ENCODE results near the gene BRPF3.

DNA sequence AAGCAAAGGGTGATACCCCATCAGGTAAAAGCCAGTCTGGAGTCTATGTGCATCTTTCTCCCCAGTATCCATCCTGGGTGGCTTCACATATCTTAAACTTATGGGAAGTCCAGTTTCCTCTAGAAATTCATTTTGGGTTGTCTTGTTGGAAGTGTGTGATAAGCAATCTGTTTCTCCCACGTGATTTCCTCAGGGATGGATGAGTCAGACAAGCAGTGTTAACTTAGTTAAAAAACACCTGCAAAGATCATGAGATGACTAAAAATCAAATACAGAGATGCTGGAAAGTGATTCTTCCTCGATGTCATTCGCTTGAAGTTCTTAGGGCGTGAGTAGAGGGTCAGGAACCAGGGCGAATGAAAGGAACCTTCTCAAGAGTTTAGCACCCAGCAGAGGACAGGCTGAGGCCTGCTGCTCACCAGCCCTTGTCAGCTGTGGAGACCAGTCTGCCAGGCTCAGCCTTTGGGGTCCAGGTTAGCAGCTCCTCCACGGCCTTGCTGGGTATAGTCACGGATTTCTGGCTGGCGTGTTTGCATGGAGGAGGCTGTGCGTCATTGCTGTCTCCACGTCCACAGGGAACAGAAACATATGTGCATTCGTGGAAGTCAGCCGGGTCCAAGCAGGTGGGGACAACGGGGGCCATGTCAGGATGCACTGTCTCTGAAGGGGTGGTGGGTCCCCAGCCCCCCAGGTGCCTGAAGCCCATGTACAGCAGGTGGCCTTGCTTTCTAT, 70.5 kb downstream of the BRPF3 start:
- TF ChIP-seq, protein P1, sequence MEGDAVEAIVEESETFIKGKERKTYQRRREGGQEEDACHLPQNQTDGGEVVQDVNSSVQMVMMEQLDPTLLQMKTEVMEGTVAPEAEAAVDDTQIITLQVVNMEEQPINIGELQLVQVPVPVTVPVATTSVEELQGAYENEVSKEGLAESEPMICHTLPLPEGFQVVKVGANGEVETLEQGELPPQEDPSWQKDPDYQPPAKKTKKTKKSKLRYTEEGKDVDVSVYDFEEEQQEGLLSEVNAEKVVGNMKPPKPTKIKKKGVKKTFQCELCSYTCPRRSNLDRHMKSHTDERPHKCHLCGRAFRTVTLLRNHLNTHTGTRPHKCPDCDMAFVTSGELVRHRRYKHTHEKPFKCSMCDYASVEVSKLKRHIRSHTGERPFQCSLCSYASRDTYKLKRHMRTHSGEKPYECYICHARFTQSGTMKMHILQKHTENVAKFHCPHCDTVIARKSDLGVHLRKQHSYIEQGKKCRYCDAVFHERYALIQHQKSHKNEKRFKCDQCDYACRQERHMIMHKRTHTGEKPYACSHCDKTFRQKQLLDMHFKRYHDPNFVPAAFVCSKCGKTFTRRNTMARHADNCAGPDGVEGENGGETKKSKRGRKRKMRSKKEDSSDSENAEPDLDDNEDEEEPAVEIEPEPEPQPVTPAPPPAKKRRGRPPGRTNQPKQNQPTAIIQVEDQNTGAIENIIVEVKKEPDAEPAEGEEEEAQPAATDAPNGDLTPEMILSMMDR (IDR thresholded peaks at IDR 0.05): no peak
- no peak for TF ChIP-seq POLR2A (IDR thresholded peaks at IDR 0.05)
